HEK293T (cell line): ENCODE results near the gene AGTRAP.

ENCODE experiments used
- CTCF ChIA-PET: fragments of 350-600 bp; formaldehyde crosslinking; extraction: SDS; loops from one replicate; lab custom pipeline; 2021; ENCODE audit warnings: antibody characterized with exemption, inconsistent platforms; lab: Yijun Ruan, JAX
- POLR2A ChIA-PET: fragments of 350-600 bp; formaldehyde crosslinking; extraction: SDS; loops from one replicate; lab custom pipeline; 2020; ENCODE audit warnings: antibody characterized with exemption, inconsistent platforms; lab: Yijun Ruan, JAX
- DNase-seq: peaks from one replicate; pipeline ENCODE4 v3.0.0; 2012; ENCODE audit warnings: mixed read lengths; ENCODE audit errors: extremely low spot score
- ARNT ChIP-seq: fragments of 450-650 bp; IDR thresholded peaks from 2 replicates; pipeline ENCODE4 v1.6.1; 2017; ENCODE audit warnings: mild to moderate bottlenecking
- BHLHE40 ChIP-seq: fragments of 450-650 bp; IDR thresholded peaks from 2 replicates; pipeline ENCODE4 v1.6.1; 2016; ENCODE audit warnings: mild to moderate bottlenecking, moderate library complexity, borderline replicate concordance
- CTBP1 ChIP-seq: fragments of 450-650 bp; IDR thresholded peaks from 2 replicates; pipeline ENCODE4 v1.6.1; 2016; ENCODE audit warnings: borderline replicate concordance
- ELF4 ChIP-seq: fragments of 450-650 bp; IDR thresholded peaks from 2 replicates; pipeline ENCODE4 v1.6.1; 2017; ENCODE audit warnings: antibody characterized with exemption
- FOXA1 ChIP-seq: fragments of 450-650 bp; IDR thresholded peaks from 2 replicates; pipeline ENCODE4 v1.6.1; 2016; ENCODE audit warnings: mild to moderate bottlenecking
- FOXK2 ChIP-seq: fragments of 450-650 bp; IDR thresholded peaks from 2 replicates; pipeline ENCODE4 v1.6.1; 2016; ENCODE audit warnings: mild to moderate bottlenecking
- FOXM1 ChIP-seq: fragments of 450-650 bp; IDR thresholded peaks from 2 replicates; pipeline ENCODE4 v1.6.1; 2017; ENCODE audit warnings: mild to moderate bottlenecking, borderline replicate concordance
- HDGF ChIP-seq: fragments of 450-650 bp; IDR thresholded peaks from 2 replicates; pipeline ENCODE4 v1.6.1; 2017; ENCODE audit warnings: antibody characterized with exemption, borderline replicate concordance
- L3MBTL2 ChIP-seq: fragments of 450-650 bp; conservative IDR thresholded peaks from 2 replicates; pipeline ENCODE4 v1.6.1; 2016; ENCODE audit warnings: mild to moderate bottlenecking
- LEF1 ChIP-seq: fragments of 450-650 bp; IDR thresholded peaks from 2 replicates; pipeline ENCODE4 v1.6.1; 2017; ENCODE audit warnings: mild to moderate bottlenecking, borderline replicate concordance
- NFRKB ChIP-seq: fragments of 450-650 bp; IDR thresholded peaks from 2 replicates; pipeline ENCODE4 v1.6.1; 2016; ENCODE audit warnings: mild to moderate bottlenecking, moderate library complexity
- PKNOX1 ChIP-seq: fragments of 450-650 bp; IDR thresholded peaks from 2 replicates; pipeline ENCODE4 v1.6.1; 2016
- SP1 ChIP-seq: fragments of 450-650 bp; IDR thresholded peaks from 2 replicates; pipeline ENCODE4 v1.6.1; 2017
- SUZ12 ChIP-seq: fragments of 450-650 bp; IDR thresholded peaks from 2 replicates; pipeline ENCODE4 v1.6.1; 2016; ENCODE audit warnings: mild to moderate bottlenecking
- TARDBP ChIP-seq: fragments of 450-650 bp; IDR thresholded peaks from 2 replicates; pipeline ENCODE4 v1.6.1; 2016
- ZNF384 ChIP-seq: fragments of 450-650 bp; IDR thresholded peaks from 2 replicates; pipeline ENCODE4 v1.6.1; 2016

Gene AGTRAP

GRCh38 chr1:11704691-11705475 lies 31.1 kb upstream of the AGTRAP start:
- POLR2A ChIA-PET, result no interaction called here
- CTCF ChIA-PET, result interaction anchor here (1.1 to 2.0 kb wide), 2 partner anchors 15 to 55 kb away, joined by 3 to 5 read pairs; no protein-coding TSS in a partner anchor
- TF ChIP-seq SP1 (no peak), PKNOX1 (peak; percentile 32; the same call in 1 of the 2 replicates)
- DNase-seq, result no peak

- ChIA-PET POLR2A (no interaction called here), CTCF (interaction anchor here (1.1 to 2.0 kb wide), 2 partner anchors 14 to 56 kb away, joined by 3 to 5 read pairs; no protein-coding TSS in a partner anchor)
- no peak for TF ChIP-seq ELF4
- no peak for TF ChIP-seq ARNT
- TF ChIP-seq SUZ12, result no peak
- no peak for TF ChIP-seq FOXM1
- TF ChIP-seq L3MBTL2, result no peak
- no peak for TF ChIP-seq FOXA1
- TF ChIP-seq SP1, result no peak
- TF ChIP-seq BHLHE40, result no peak
- no peak for TF ChIP-seq TARDBP
- no peak for TF ChIP-seq CTBP1
- no peak for TF ChIP-seq PKNOX1
- TF ChIP-seq ZNF384, result no peak
- TF ChIP-seq HDGF, result no peak
- TF ChIP-seq FOXK2, result no peak
- no peak for TF ChIP-seq LEF1
- TF ChIP-seq NFRKB, result no peak
- DNase-seq, result no peak
These were observed 30.3 kb upstream of the AGTRAP start for GRCh38 chr1:11705596-11705995.

- ChIA-PET CTCF (interaction anchor here (1.1 to 2.0 kb wide), 3 partner anchors 11 to 56 kb away, joined by 3 to 5 read pairs (median 3); no protein-coding TSS in a partner anchor), POLR2A (no interaction called here)
- TF ChIP-seq HDGF, result no peak
- TF ChIP-seq PKNOX1, result no peak
- no peak for TF ChIP-seq LEF1
- TF ChIP-seq FOXK2, result no peak
- TF ChIP-seq ELF4, result no peak
- no peak for TF ChIP-seq NFRKB
- no peak for TF ChIP-seq SP1
- TF ChIP-seq SUZ12, result no peak
- TF ChIP-seq BHLHE40, result no peak
- TF ChIP-seq FOXA1, result no peak
- no peak for TF ChIP-seq TARDBP
- no peak for TF ChIP-seq L3MBTL2
- no peak for TF ChIP-seq CTBP1
- TF ChIP-seq FOXM1, result no peak
- no peak for TF ChIP-seq ARNT
- DNase-seq, result no peak
These were observed 29.6 kb upstream of the AGTRAP start for GRCh38 chr1:11706292-11706691.

- CTCF ChIA-PET, result interaction anchor here (0.9 to 1.3 kb wide), 5 partner anchors 9 to 52 kb away, joined by 3 to 5 read pairs (median 4); partner anchors contain the start of gene FBXO6
- TF ChIP-seq FOXK2 (no peak), BHLHE40 (no peak), FOXA1 (no peak), NFRKB (no peak), FOXM1 (no peak), SP1 (no peak), SUZ12 (no peak), PKNOX1 (no peak)
- DNase-seq, result peak; percentile 55
- POLR2A ChIA-PET, result interaction anchor here (0.6 to 1.0 kb wide), 5 partner anchors 20 to 612 kb away, joined by 3 read pairs; no protein-coding TSS in a partner anchor
These were observed 28.2 kb upstream of the AGTRAP start for GRCh38 chr1:11707621-11708276.

GRCh38 chr1:11708554-11709350 lies 27.2 kb upstream of the AGTRAP start:
- CTCF ChIA-PET, result interaction anchor here (1.3 kb wide), 1 partner anchor 45 kb away, joined by 4 read pairs; the partner anchor contains the start of gene FBXO6
- POLR2A ChIA-PET, result interaction anchor here (0.6 to 1.0 kb wide), 3 partner anchors 21 to 613 kb away, joined by 3 read pairs; no protein-coding TSS in a partner anchor
- DNase-seq, result no peak
- TF ChIP-seq SUZ12, result no peak
- no peak for TF ChIP-seq ZNF384
- no peak for TF ChIP-seq FOXM1
- no peak for TF ChIP-seq SP1
- no peak for TF ChIP-seq TARDBP
- TF ChIP-seq L3MBTL2, result no peak
- TF ChIP-seq FOXA1, result no peak
- TF ChIP-seq ELF4, result no peak
- TF ChIP-seq CTBP1, result no peak
- no peak for TF ChIP-seq ARNT
- TF ChIP-seq LEF1, result no peak
- no peak for TF ChIP-seq NFRKB
- no peak for TF ChIP-seq BHLHE40
- no peak for TF ChIP-seq FOXK2
- no peak for TF ChIP-seq PKNOX1
- TF ChIP-seq HDGF, result no peak
